CD4-positive, alpha-beta T cell treated with Interleukin-2 at 100 ng/mL for 4 hours (primary cell): ENCODE measurements around the gene PBXIP1.
"Not testable (repeated sequence)": the region's sequence is repeated elsewhere in the genome, so short reads cannot be mapped to it uniquely, and the experiment has no call there.

Experiments
- DNase-seq: peaks from one replicate; pipeline ENCODE4 v3.0.0-alpha.2; 2020; ENCODE audit warnings: low spot score

The PBXIP1 gene

DNA sequence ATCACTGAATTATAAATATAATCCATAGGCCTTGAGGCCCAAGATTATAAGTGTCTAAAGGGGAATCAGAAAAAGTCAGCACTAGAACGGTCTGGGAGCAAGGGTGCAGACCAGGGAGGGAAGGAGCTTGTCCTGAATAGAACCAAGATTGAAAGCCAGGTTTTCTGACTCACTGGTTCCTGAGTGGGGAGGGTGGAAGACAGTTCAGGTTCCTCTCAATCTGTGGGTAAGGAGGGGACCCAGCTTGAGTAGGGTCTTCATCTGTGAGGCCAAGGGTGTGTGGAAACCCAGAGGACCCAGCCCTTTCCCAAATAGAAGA is 38.3 kb upstream of the PBXIP1 start:
- no peak for DNase-seq

DNA sequence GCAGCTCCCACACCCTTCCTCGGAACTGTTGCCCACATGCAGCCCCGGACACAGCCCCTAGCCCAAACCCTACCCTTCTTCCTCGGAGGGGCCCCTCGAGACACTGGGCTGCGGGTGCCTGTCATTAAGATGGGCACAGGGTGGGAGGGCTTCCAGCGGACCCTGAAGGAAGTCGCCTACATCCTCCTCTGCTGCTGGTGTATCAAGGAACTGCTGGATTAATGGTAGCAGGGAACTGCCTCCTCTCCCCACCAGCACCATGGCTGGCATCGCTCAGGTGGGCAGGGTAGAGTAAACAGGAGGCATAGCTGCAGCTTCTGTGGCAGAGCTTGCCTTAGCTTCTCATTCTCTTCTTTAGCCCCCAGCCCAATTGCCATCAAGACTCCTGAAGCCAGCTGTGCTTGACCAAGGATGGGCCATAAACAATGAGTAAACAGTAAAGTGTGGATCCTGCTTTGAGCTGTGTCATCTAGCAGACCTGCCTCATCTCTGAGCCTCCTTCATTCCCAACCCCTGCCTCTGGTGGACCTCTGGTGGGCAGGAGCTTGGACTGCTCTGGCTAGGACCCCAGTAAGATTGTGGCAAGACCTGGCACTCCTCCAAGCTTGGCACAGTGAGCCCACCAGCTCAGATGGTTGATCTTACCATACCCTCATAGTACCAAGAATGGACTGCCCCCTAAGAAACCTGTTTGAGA is 37.8 kb upstream of the PBXIP1 start, which contains the start of gene LENEP:
LENEP (plus strand) TSS at position 15 of the 697 bp plus-strand sequence; CDS start at position 37, 22 bp downstream.
- DNase-seq: no peak

DNA sequence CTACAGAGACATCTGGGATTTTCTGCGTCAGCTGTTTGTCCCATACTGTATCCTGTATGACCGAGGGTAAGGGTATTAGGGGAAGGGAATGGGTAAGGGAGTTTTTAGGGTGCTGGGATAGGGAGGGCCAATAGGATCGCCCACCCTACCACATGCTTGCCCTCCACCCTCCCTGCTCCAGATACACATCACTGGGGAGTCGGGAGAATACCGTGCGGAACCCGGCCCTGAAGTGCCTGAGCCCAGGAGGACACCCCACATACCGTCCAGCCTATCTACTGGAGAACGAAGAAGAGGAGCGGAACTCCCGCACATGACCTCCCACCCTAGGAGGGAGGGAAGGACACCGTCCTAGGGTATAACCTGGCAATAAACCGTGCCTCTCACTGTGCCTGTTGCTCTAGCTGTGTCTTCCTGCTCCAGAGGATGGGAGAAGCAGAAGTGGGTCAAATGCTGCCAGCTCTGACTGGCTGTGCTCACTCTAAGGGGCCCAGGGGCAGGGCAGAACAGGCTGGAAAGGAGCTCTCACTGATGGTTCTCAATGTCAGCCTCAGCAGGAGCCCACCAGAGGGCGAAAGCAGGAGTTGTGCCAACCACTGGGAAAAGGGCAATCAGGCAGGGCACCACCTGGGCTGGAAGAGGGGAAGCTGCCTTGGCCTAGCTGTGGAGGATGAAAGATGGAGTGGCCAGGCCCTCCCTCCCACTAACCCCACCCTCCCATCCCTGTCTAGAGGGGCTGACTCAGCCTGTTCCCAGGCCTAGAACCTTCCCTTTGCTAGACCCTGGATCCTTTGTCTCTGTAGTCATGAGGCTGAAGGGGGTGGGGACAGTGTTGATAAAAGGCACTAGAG is 37.0 kb upstream of the PBXIP1 start:
- no peak for DNase-seq

DNA sequence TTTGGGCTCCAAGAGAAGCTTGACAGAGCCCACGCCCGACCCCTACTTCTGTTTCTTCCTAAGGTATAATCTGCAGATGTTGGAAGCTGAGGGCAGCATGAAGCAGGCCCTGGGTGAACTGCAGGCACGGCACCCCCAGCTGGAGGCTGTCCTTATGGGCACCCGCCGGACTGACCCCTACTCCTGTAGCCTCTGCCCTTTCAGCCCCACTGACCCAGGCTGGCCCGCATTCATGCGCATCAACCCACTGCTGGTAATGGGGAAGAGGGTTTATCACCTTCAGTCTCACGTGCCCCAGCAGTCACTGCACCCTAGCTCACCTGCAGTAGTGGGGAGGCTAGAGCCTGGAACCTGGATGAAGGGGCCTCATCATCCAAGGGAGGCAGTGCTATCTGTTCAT is 34.4 kb upstream of the PBXIP1 start:
- DNase-seq: no peak

DNA sequence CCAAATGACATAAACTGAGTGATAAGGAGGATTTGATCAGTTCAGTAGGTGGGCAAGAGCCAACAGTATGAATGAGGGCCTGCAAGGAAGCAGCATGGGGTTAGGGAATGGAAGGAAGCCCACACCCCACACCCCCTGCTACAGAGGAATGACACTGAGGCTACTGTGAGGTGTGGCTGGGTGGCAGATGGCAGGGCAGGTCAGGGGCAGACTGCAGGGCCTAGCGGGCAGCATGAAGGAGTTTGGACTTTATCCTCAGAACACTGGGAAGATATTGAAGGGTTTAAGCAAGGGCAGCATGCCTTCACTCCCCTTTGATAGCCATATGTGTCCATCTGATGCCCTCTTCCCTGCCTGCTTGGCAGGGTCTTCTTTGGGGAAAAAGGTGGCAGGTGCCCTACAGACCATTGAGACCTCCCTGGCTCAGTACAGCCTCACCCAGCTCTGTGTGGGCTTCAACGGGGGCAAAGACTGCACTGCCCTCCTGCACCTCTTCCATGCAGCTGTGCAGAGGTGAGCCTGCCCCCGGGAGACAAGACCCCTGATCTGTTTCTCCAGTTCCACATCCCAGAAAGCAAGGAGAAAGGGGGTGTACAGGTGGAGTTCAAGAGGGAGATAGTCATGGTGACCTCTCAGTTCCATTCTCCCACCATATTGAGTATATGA is 33.4 kb upstream of the PBXIP1 start:
- DNase-seq: no peak

DNA sequence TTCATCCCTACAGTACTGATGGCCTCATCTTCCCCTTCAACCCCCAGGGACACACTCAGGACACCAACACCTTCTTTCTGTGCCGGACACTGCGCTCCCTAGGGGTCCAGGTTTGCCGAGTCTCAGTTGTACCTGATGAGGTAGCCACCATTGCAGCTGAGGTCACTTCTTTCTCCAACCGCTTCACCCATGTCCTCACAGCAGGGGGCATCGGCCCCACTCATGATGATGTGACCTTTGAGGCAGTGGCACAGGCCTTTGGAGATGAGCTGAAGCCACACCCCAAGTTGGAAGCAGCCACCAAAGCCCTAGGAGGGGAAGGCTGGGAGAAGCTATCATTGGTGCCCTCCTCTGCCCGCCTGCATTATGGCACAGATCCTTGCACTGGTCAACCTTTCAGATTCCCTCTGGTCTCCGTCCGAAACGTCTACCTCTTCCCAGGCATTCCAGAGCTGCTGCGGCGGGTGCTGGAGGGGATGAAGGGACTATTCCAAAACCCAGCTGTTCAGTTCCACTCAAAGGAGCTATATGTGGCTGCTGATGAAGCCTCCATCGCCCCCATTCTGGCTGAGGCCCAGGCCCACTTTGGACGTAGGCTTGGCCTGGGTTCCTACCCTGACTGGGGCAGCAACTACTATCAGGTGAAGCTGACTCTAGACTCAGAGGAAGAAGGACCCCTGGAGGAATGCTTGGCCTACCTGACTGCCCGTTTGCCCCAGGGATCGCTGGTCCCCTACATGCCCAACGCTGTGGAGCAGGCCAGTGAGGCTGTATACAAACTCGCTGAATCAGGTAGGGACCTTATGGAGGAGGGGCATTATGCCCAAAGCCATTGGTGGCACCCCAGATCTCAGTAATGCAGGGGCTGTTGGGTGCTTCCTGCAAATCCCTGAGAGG is 32.4 kb upstream of the PBXIP1 start:
- DNase-seq: no peak

DNA sequence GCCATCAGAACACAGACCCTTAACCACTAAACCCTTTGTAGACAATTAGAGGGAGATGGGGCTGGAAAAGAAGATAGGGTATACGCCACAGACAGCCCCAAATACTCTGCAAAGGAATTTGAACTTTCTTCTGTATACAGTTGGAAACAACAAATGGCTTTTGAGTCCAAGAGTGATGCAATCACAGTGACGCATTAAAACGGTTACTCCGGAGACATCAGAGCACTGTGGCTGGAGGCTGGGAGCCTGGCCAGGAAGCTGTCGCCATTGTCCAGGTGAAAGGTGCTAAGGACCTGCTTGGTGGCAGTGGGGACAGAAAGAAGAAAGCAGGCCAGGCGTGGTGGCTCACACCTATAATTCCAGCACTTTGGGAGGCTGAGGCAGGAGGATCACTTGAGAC is 31.4 kb upstream of the PBXIP1 start:
- no peak for DNase-seq

DNA sequence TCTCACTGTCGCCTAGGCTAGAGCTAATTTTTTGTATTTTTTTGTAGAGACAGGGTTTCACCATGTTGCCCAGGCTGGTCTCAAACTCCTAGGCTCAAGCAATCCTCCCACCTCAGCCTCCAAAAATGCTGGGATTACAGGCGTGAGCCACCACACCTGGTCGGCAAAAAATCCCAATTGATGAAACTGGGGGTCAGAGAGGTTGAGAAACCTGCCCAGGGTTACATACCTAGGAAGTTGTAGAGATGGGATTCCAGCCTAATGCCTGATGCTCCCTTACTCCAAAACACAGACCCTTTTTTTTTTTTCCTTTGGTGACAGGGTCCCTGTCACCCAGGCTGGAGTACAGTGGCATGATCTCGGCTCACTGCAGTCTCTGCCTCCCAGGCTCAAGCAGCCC is 30.8 kb upstream of the PBXIP1 start:
- DNase-seq: not testable (repeated sequence)

DNA sequence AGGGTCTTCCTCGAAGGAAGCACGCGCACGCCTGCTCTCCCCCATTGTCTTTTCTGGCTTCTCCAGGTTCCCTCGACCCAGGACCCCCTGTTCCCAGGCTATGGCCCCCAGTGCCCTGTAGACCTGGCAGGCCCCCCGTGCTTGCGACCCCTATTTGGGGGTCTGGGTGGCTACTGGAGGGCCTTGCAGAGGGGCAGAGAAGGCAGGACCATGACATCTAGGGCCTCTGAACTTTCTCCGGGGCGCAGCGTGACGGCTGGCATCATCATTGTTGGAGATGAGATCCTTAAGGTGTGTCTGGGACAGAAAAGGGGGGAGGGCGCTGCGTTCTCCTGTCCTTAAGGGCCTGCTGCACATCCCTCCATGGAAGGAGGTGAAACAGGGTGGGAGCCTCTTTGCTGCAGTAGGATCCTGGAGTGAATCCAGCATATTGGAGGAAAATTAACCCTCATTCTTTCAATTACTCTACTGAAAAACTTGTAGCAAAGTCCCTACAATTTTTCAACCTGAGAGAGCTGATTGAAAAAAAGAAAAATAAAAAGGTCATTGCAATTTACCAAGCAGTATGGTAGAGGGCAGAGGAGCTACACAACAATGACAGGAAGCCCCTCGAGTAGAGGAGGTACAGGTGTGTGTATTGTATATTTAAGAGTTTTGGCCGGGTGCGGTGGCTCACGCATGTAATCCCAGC is 28.0 kb upstream of the PBXIP1 start:
- DNase-seq: no peak

DNA sequence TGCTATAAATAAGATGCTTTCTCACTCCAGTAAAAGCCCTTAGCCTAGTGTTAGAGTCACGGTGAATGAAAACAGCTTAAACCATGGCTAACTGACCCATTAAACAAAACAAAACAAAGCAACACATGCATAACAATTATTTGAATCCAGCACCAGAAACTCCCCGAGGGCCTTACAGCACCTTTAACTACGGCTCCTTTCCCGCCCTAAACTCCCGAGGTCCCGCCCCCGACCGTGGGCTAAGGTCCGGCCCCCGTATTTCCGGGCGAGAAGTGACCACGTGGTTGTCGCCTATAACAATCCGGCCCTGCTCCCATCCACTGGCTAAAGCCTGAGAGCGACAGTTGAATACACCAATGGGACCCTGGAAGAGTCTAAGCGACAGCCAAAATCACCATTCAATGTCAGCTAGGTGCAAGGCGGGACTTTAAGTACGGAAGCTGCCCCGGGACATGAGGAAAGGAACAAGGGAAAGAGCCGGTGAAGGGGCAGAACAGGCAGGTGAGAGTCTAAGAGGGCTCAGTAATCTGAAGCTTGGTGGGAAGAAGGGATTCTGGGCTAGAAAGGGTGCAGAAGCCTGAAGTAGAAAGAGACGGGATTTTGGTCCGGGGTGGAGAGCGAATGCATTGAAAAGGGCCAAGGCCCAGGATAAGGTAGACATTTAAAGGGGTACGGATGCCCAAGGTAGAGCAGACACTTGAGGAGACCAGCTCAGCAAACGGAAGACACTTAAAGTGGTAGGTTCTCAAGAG is 27.2 kb upstream of the PBXIP1 start, which contains the start of gene FLAD1:
FLAD1 (plus strand) TSS at position 448 of the 752 bp plus-strand sequence. CDS start 351 bp downstream, outside the sequence.
- peak; percentile 99 for DNase-seq

DNA sequence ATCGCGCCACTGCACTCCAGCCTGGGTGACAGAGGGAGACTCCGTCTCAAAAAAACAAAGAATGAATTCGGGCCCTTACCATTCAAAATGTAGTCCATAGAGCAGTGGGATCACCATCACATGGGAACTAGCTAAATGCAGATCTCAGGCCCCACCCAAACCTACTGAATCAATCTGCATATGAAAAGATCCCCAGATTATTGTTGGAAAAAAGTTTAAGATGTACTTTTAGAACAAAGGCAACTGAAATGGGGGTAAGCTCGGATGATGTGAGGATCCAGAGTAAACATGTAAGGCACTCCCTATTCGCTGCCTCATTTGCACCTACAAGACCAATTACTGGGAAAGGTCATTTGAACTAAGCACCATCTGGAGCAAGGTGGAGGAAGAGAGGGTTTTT is 26.4 kb upstream of the PBXIP1 start:
- DNase-seq: no peak

DNA sequence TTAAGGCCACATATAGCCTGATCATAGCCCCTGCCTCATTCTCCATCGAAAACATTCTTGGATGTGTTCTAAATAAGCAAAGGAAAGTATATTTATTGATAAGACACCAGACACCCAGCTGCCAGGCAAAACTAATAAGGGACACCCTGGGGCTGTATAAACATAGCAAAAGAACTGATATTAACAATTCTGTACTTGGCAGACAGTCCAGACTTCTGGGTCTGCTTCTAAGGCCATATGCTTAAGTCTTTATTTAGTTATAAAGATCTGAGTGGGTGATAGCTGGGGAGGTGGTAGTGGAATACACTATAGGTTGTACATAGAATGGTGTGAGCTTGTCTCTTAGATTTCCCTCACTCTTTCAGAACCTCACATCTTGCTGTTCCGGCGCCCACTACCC is 22.5 kb upstream of the PBXIP1 start:
- no peak for DNase-seq

DNA sequence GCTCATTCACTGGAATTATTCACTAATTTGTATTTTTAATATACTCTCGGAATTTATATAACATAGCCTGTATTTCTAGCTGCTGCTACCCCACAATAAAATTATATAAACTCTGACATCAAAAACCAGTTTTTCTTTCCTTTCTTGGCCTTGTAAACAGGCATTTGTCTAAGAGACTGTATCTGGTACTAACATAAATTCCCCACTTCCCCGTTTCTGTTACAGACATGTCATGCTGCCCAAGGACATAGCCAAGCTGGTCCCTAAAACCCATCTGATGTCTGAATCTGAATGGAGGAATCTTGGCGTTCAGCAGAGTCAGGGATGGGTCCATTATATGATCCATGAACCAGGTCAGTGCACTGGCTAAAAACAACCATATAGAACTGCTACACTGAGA is 21.9 kb upstream of the PBXIP1 start:
- DNase-seq: not testable (repeated sequence)

DNA sequence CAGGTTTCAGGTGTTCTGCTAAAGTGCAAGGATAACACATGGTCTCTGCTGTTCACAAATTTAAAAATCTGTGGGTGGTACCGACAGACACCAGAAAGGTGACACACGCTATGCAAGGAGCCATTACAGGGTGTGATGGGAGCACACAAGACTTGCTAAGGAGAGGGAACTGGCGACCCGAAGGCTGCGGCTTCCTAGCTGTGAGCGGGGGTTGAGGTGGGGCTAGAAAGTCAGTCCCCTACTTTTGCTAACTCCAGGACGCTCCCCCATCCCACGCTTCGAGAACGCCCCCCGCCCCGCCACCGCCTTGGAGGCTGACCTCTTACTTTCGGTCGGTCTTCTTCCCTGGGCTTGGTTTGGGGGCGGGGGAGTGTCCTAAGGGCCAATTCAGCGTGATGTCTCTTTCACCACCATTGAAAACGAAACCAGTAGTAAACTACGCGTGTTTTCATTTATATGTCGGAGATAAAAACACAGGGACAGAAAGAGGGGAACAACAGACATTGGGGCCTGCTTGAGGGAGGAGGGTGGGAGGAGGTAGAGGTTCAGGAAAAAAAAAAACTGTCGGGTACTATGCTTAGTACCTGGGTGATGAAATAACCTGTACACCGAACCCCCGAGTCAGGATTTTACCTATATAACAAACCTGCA is 19.6 kb upstream of the PBXIP1 start:
- DNase-seq: peak; percentile 54

DNA sequence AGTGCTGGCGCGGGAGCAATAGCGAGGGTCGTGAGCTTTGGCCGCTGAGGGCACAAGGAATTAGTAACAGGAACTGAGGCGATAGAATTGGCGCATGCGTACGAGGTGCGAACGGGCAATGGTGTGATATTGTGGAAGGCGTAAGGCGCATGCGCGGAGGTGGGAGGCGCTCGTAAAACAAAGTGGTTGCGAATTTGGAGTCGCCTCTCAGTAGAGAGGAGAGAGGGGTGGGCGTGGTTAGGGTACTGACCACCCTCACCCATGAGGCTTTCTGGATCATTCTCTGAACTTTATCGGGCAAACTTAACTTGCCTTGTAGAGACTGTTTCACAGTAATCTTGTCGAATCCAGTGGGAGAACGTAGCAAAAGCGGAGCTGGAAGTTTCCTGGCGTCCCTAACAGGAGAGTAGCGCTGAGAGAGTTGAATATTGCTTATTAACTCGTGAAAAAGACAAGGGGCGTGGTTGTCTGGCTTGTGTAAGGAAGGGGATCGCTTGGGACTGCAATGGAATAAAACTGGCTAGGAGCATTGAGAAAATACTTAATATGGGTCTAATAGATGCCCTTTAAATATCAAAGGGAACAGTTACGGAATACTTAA is 19.0 kb upstream of the PBXIP1 start:
- peak; percentile 95 for DNase-seq

DNA sequence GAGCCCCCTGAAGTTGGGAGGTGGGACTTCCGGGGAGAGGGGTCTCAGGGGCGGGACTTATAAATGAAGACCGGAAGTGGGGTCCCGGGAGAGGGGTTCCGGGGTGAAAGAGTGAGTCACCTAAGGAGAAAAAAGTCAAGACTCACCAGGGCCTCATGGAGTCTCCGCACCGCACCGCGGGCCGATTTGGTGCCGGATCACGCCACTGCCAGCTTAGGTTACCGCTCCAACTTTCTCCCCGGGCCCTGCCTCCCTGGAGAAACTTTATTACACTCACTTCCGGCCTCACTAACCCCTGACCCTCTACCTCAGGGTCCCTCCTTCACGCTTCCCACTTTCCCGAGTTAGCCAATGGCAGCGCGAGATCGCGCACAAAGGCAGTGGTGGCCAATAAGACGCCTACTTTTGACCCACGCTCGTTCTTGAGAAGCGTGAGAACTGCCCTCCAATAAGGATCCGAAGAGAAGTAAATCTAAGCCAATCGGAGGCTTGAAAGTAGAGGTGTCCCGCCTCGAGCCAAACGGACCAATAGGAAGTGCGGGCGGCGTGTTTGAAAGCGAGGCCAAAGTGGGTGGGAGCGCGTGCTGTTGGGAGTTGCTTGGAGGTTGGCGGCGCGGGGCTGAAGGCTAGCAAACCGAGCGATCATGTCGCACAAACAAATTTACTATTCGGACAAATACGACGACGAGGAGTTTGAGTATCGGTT is 18.4 kb upstream of the PBXIP1 start, which contains the start of gene CKS1B:
CKS1B (plus strand) TSS at position 580 of the 706 bp plus-strand sequence; CDS start at position 645, 65 bp downstream.
- DNase-seq: peak; percentile 99

DNA sequence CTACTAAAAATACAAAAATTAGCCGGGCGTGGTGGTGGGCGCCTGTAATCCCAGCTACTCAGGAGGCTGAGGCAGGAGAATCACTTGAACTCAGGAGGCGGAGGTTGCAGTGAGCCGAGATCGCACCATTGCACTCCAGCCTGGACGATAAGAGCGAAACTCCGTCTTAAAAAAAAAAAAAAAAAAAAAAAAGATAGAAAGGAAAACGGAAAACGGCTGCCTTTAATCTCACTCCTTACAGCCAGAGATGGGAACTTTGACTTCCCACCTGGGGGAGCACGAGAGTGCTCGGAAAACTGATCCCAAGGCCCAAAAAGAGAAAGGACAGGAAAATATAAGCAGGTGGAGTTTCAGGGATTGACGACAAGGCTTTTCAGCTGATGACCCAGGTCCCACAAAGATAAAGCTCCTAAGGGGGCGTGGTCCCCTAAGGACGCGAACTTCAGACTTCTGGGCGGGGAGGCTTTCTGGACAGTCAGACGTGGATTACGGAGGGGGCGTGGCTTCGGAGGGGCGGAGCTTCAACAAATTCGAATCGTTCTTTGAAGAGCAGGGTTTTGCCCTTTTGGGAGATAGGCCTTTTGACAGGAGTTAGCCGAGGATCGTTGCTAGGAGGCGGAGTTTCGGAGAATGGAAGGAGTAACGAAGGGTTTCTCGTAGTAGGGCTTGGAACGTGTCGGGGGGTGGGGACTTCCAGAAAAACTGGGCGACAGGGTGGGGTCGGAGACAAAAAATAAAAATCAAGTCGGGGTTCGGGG is 17.6 kb upstream of the PBXIP1 start:
- peak; percentile 93 for DNase-seq
